ENCODE results near the gene CATSPER1.
A peak's percentile ranks its signal among the peaks of the same experiment; 100 is the strongest.
"Not testable (repeated sequence)": the region's sequence is repeated elsewhere in the genome, so short reads cannot be mapped to it uniquely, and the experiment has no call there.

The CATSPER1 gene

GRCh38 chr11:66051371-66051765, 25.1 kb upstream of the CATSPER1 start:
- no peak for DNase-seq

GRCh38 chr11:66050581-66051231, 24.4 kb upstream of the CATSPER1 start:
- peak; percentile 29 for DNase-seq

- peak; percentile 22 for DNase-seq
These were observed 22.5 kb upstream of the CATSPER1 start, which contains the start of gene GAL3ST3 for GRCh38 chr11:66048547-66049323. GAL3ST3 (minus strand) TSS chr11:66049161; CDS start chr11:66045415, 3,746 bp downstream.

GRCh38 chr11:66047541-66048365, 21.5 kb upstream of the CATSPER1 start:
- DNase-seq, result no peak

- DNase-seq, result no peak
These were observed 20.6 kb upstream of the CATSPER1 start for GRCh38 chr11:66046901-66047300.

GRCh38 chr11:66045177-66045639, 18.9 kb upstream of the CATSPER1 start:
- peak; percentile 81 for DNase-seq

GRCh38 chr11:66044757-66045156, 18.5 kb upstream of the CATSPER1 start:
- DNase-seq, result no peak

- DNase-seq, result no peak
These were observed 17.0 kb upstream of the CATSPER1 start for GRCh38 chr11:66042996-66043906.

- no peak for DNase-seq
These were observed 16.1 kb upstream of the CATSPER1 start for GRCh38 chr11:66042227-66042995.

GRCh38 chr11:66039765-66040164, 13.5 kb upstream of the CATSPER1 start:
- DNase-seq, result no peak

- no peak for DNase-seq
These were observed 11.0 kb upstream of the CATSPER1 start for GRCh38 chr11:66037327-66037726.

GRCh38 chr11:66036334-66036710, 10.0 kb upstream of the CATSPER1 start:
- DNase-seq, result no peak

- peak; percentile 15 for DNase-seq
These were observed 9.5 kb upstream of the CATSPER1 start for GRCh38 chr11:66035653-66036333.

- no peak for DNase-seq
These were observed 6.9 kb upstream of the CATSPER1 start for GRCh38 chr11:66032957-66033735.

GRCh38 chr11:66023186-66023440, 3.2 kb downstream of the CATSPER1 start:
- DNase-seq, result not testable (repeated sequence)

GRCh38 chr11:66022401-66023185, 3.7 kb downstream of the CATSPER1 start:
- DNase-seq, result peak; percentile 62

- DNase-seq, result no peak
These were observed 5.5 kb downstream of the CATSPER1 start for GRCh38 chr11:66020618-66021357.

GRCh38 chr11:66020212-66020611, 6.1 kb downstream of the CATSPER1 start:
- DNase-seq, result no peak

- DNase-seq, result no peak
These were observed 9.0 kb downstream of the CATSPER1 start for GRCh38 chr11:66017321-66017720.

Measured in NCI-H1092 treated with DMSO at 0.1 percent for 48 hours (cell line).